Activated CD4-positive, alpha-beta memory T cell treated with anti-CD3 and anti-CD28 coated beads, Interleukin-2, amount 10 ng/mL, durations not matched to agents 7 days and 5 days (primary cell): ENCODE measurements around the gene HSP90B1. TPM values are rescaled to one million over a fixed set of nuclear protein-coding genes. Genes with fewer than 3 reads are reported as not detected.

Experiments
- CTCF ChIA-PET: fragments of 350-600 bp; sonication (Branson Sonifier 250); formaldehyde crosslinking; loops from one replicate; lab custom pipeline; 2021; ENCODE audit warnings: antibody characterized with exemption, inconsistent platforms; lab: Charles Lee
- POLR2A ChIA-PET: fragments of 350-600 bp; sonication (Branson Sonifier 250); formaldehyde crosslinking; loops from one replicate; lab custom pipeline; 2021; ENCODE audit warnings: antibody characterized with exemption; lab: Charles Lee
- DNase-seq: peaks from one replicate; pipeline ENCODE4 v3.0.0-alpha.2; 2020
- H3K27ac Mint-ChIP-seq: one replicate; pipeline ENCODE4 v1.8.0; 2021; ENCODE audit warnings: mild to moderate bottlenecking, mixed read lengths
- H3K27me3 Mint-ChIP-seq: one replicate; pipeline ENCODE4 v1.8.0; 2021; ENCODE audit warnings: mixed read lengths
- H3K36me3 Mint-ChIP-seq: one replicate; pipeline ENCODE4 v1.8.0; 2021; ENCODE audit warnings: low read depth, mixed read lengths
- H3K4me1 Mint-ChIP-seq: one replicate; pipeline ENCODE4 v1.8.0; 2021; ENCODE audit warnings: mixed read lengths
- H3K4me3 Mint-ChIP-seq: one replicate; pipeline ENCODE4 v1.8.0; 2021; ENCODE audit warnings: mild to moderate bottlenecking, mixed read lengths
- H3K9me3 Mint-ChIP-seq: one replicate; pipeline ENCODE4 v1.8.0; 2021; ENCODE audit warnings: mixed read lengths
- total RNA-seq, 2 experiments: library from RNA; stranded (reverse); gene quantifications; one replicate each; pipeline ENCODE4 v1.2.3, GENCODE V29; 2021

HSP90B1 gene
- 100 to 1,000 TPM; 375 to 378 TPM for total RNA-seq

GRCh38 chr12:103930034-103930786 lies at the start of gene HSP90B1:
HSP90B1 (plus strand) TSS chr12:103930410; CDS start chr12:103930516, 106 bp downstream.
- H3K27me3 Mint-ChIP-seq = no peaks in the 10 kb centered on the region
- peak within 1 kb of the TSS; percentile 83 for H3K4me3 Mint-ChIP-seq
- H3K36me3 Mint-ChIP-seq = peaks cover 49% of the 10 kb centered on the region
- POLR2A ChIA-PET = interaction anchor here (0.7 to 4.4 kb wide), 30 partner anchors 10 to 1868 kb away, joined by 3 to 128 read pairs (median 4); partner anchors contain the start of genes C12orf75, HCFC2, NFYB and NT5DC3
- peak within 1 kb of the TSS; percentile 100 for H3K27ac Mint-ChIP-seq
- DNase-seq = peak; percentile 100
- no peaks in the 10 kb centered on the region for H3K9me3 Mint-ChIP-seq
- CTCF ChIA-PET = interaction anchor here (1.0 to 2.0 kb wide), 6 partner anchors 33 to 179 kb away, joined by 3 to 9 read pairs (median 4); partner anchors contain the start of genes HCFC2 and TDG
- H3K4me1 Mint-ChIP-seq = peaks cover 61% of the 10 kb centered on the region

DNA sequence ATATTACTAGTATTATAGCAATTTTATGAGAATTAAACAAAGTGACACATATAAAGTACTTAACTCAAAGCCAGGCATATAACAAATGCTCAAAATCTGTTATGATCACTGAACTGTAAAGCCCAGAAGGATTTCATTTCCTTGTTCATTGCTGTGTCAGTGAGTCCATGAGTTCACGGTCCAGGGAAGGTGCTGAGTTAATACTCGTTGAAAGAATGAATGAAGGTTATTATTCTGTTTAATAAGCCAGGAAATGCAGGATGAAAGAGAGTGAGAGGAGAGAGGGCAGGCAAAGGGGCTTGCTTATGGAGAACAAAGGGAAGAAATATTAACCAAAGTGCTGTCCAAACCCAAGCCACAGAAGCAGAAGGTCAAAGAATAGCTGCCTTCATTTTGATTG lies 48.9 kb upstream of the HSP90B1 start:
- peaks cover 1% of the 10 kb centered on the region for H3K27me3 Mint-ChIP-seq
- no peaks in the 10 kb centered on the region for H3K9me3 Mint-ChIP-seq
- CTCF ChIA-PET = interaction anchor here (1.2 to 3.1 kb wide), 3 partner anchors 17 to 227 kb away, joined by 3 to 13 read pairs (median 3); no protein-coding TSS in a partner anchor
- no peak for DNase-seq
- no peaks in the 10 kb centered on the region for H3K36me3 Mint-ChIP-seq
- POLR2A ChIA-PET = no interaction called here
- H3K27ac Mint-ChIP-seq = no peak overlapping the region
- peaks cover 25% of the 10 kb centered on the region for H3K4me1 Mint-ChIP-seq
- H3K4me3 Mint-ChIP-seq = no peak overlapping the region

GRCh38 chr12:103882861-103883596 lies 47.2 kb upstream of the HSP90B1 start:
- Mint-ChIP-seq H3K4me3 (no peak overlapping the region), H3K9me3 (no peaks in the 10 kb centered on the region), H3K27me3 (peaks cover 1% of the 10 kb centered on the region), H3K4me1 (peaks cover 20% of the 10 kb centered on the region), H3K36me3 (no peaks in the 10 kb centered on the region), H3K27ac (no peak overlapping the region)
- ChIA-PET CTCF (interaction anchor here (0.9 to 3.5 kb wide), 2 partner anchors 12 to 226 kb away, joined by 3 to 20 read pairs; no protein-coding TSS in a partner anchor), POLR2A (no interaction called here)
- DNase-seq = no peak

- Mint-ChIP-seq H3K27me3 (peaks cover 1% of the 10 kb centered on the region), H3K4me1 (peaks cover 19% of the 10 kb centered on the region), H3K27ac (no peak overlapping the region), H3K36me3 (no peaks in the 10 kb centered on the region), H3K9me3 (no peaks in the 10 kb centered on the region), H3K4me3 (no peak overlapping the region)
- no peak for DNase-seq
- ChIA-PET POLR2A (interaction anchor here (0.7 to 1.4 kb wide), 2 partner anchors 45 to 225 kb away, joined by 3 to 6 read pairs; partner anchors contain the start of gene HSP90B1), CTCF (interaction anchor here (0.8 to 3.5 kb wide), 7 partner anchors 13 to 225 kb away, joined by 3 to 20 read pairs (median 4); partner anchors contain the start of gene HSP90B1)
Observed at GRCh38 chr12:103883908-103884307, 46.3 kb upstream of the HSP90B1 start.

DNA sequence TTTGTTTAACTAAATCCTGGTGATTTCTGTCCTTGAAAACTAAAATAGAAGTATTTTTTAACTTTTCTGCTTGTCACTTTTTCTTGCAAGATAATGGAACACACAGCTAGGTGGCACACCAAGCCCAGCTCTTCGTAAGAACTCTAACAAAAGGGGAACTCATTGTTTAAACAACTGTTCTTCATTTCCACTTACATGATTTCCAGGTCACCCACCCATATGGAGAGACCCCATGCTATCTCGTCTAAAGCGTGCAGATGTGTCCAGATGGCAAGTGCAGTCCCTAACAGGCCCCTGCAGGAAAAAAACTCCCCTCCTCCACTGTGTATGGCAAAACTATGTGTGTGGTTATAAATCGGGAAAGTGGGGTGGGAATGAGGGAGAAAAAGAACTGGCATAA lies 45.9 kb upstream of the HSP90B1 start:
- CTCF ChIA-PET = interaction anchor here (0.8 to 3.5 kb wide), 7 partner anchors 14 to 225 kb away, joined by 3 to 20 read pairs (median 4); partner anchors contain the start of gene HSP90B1
- DNase-seq = peak; percentile 37
- POLR2A ChIA-PET = interaction anchor here (0.7 to 1.4 kb wide), 2 partner anchors 45 to 225 kb away, joined by 3 to 6 read pairs; partner anchors contain the start of gene HSP90B1
- Mint-ChIP-seq H3K9me3 (no peaks in the 10 kb centered on the region), H3K36me3 (no peaks in the 10 kb centered on the region), H3K27ac (no peak overlapping the region), H3K27me3 (no peaks in the 10 kb centered on the region), H3K4me3 (no peak overlapping the region), H3K4me1 (peaks cover 17% of the 10 kb centered on the region)

DNA sequence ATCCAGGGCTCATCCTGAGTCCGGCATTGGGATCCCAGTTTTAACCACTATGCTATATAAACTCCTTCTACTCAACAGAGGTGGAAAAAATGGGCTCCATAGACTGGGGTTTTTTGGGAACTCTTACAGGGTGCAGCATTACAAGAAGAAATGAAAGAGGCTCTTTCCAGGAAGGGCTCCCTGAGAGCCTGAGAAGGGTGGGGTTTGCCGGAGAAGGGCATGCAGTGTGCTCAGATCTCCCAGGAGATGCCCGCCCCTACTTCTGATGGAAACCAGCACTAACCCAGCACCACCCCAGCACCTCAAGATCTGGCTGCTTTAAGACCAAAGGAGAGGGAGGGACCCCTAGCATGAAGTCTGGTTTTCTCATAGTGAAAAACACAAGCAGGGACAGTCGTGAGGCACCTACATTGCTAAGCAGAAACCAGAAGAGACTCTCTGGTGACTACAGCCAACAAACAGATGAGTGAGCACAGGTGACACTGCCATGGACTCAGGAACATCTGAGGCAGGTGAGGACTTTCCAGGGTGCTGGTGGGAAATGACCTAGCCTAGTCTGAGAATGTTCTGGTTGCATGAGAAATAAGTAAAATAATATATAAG lies 43.9 kb upstream of the HSP90B1 start:
- POLR2A ChIA-PET = no interaction called here
- Mint-ChIP-seq H3K27me3 (no peaks in the 10 kb centered on the region), H3K4me3 (no peak overlapping the region), H3K36me3 (no peaks in the 10 kb centered on the region), H3K4me1 (peaks cover 4% of the 10 kb centered on the region), H3K27ac (no peak overlapping the region), H3K9me3 (no peaks in the 10 kb centered on the region)
- CTCF ChIA-PET = interaction anchor here (1.4 to 3.5 kb wide), 3 partner anchors 9 to 223 kb away, joined by 3 to 20 read pairs (median 6); no protein-coding TSS in a partner anchor
- no peak for DNase-seq

GRCh38 chr12:103887738-103888137 lies 42.5 kb upstream of the HSP90B1 start:
- Mint-ChIP-seq H3K9me3 (no peaks in the 10 kb centered on the region), H3K27me3 (no peaks in the 10 kb centered on the region), H3K4me3 (no peak overlapping the region), H3K36me3 (no peaks in the 10 kb centered on the region), H3K27ac (no peak overlapping the region), H3K4me1 (peaks cover 4% of the 10 kb centered on the region)
- no peak for DNase-seq
- CTCF ChIA-PET = interaction anchor here (1.4 to 1.7 kb wide), 2 partner anchors 10 to 221 kb away, joined by 3 to 6 read pairs; no protein-coding TSS in a partner anchor
- POLR2A ChIA-PET = interaction anchor here (0.8 kb wide), 1 partner anchor 42 kb away, joined by 3 read pairs; the partner anchor contains the start of gene HSP90B1

DNA sequence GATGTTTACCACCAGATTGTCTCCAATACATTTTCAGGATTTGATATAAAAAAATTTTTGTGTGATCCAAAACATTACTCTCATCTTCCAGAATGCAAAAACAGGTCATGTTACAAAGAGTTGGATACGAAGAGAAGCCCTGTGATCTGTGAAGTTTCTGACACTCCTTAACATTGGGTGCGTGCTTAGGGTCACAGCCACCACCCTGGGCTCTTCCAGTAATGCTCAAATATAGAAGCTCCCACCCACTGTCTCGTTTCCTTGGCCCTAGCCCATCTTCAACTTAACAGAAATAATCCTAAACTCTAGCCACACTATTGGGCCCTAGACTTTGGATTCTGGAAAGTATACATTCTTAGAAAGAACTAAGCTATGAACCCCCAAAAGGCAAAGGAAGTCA lies 32.9 kb upstream of the HSP90B1 start:
- H3K4me1 Mint-ChIP-seq = peaks cover 12% of the 10 kb centered on the region
- H3K27ac Mint-ChIP-seq = no peak overlapping the region
- no peak for DNase-seq
- no peaks in the 10 kb centered on the region for H3K27me3 Mint-ChIP-seq
- ChIA-PET CTCF (interaction anchor here (1.0 kb wide), 1 partner anchor 16 kb away, joined by 3 read pairs; no protein-coding TSS in a partner anchor), POLR2A (interaction anchor here (0.8 kb wide), 1 partner anchor 31 kb away, joined by 3 read pairs; no protein-coding TSS in a partner anchor)
- no peaks in the 10 kb centered on the region for H3K36me3 Mint-ChIP-seq
- no peaks in the 10 kb centered on the region for H3K9me3 Mint-ChIP-seq
- no peak overlapping the region for H3K4me3 Mint-ChIP-seq

DNA sequence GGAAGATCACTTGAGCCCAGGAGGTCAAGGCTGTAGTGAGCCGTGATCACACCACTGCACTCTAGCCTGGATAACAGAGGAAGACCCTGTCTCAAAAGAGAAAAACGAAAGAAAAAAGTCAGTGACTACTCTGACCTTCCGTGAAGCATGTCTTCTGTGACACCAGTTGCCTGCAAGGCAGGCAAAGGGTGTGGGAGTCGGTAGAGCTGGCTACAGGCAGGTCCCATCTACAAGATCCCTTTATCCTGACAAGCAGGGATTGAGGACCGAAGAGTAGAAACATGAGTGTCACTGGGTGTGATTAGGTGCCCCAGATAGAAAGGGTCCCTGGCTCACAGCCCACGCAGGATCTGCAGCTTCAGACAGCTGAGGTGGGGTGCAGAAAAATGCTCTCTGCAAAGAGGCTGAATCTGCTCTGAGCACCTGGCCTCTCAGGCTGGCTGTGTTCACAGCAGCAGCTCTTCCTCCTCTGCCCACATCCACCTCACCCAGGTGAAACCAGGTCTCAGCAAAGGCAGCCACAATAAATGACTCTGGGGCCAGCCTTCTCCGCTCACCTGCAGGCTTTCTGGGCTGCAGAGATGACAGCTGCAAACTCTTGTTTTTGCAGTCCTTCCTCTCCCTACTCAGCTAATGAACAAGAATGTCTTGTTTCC lies 28.6 kb upstream of the HSP90B1 start:
- Mint-ChIP-seq H3K27ac (no peak overlapping the region), H3K4me1 (peaks cover 20% of the 10 kb centered on the region), H3K9me3 (peaks cover 2% of the 10 kb centered on the region), H3K4me3 (no peak overlapping the region), H3K36me3 (no peaks in the 10 kb centered on the region), H3K27me3 (no peaks in the 10 kb centered on the region)
- ChIA-PET CTCF (interaction anchor here (0.9 kb wide), 1 partner anchor 17 kb away, joined by 3 read pairs; no protein-coding TSS in a partner anchor), POLR2A (interaction anchor here (1.4 to 3.4 kb wide), 3 partner anchors 12 to 27 kb away, joined by 3 to 18 read pairs (median 5); partner anchors contain the start of gene HSP90B1)
- peak; percentile 26 for DNase-seq

DNA sequence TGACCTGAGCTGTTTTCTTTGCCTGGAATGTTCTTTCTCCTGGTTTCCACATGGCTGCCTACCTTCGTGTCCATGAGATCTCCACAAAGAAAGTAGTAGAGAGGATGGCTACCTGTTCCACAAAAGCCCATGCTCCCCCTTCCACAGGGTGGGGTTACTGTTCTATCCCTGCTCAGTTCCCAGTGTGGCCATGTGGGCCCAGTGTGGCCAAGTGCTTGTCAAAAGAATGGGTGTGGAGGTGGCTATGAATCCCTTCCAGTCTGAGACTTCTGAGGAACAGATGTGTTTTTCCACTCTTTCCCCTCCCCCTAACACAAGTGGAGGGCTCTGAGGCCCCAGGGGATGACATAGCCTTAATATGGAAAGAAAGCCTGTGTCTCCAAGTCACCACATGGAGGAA lies 26.2 kb upstream of the HSP90B1 start:
- Mint-ChIP-seq H3K27ac (no peak overlapping the region), H3K36me3 (no peaks in the 10 kb centered on the region), H3K4me3 (no peak overlapping the region), H3K9me3 (peaks cover 2% of the 10 kb centered on the region), H3K27me3 (no peaks in the 10 kb centered on the region), H3K4me1 (peaks cover 22% of the 10 kb centered on the region)
- CTCF ChIA-PET = interaction anchor here (1.0 kb wide), 1 partner anchor 39 kb away, joined by 3 read pairs; no protein-coding TSS in a partner anchor
- POLR2A ChIA-PET = no interaction called here
- DNase-seq = no peak

DNA sequence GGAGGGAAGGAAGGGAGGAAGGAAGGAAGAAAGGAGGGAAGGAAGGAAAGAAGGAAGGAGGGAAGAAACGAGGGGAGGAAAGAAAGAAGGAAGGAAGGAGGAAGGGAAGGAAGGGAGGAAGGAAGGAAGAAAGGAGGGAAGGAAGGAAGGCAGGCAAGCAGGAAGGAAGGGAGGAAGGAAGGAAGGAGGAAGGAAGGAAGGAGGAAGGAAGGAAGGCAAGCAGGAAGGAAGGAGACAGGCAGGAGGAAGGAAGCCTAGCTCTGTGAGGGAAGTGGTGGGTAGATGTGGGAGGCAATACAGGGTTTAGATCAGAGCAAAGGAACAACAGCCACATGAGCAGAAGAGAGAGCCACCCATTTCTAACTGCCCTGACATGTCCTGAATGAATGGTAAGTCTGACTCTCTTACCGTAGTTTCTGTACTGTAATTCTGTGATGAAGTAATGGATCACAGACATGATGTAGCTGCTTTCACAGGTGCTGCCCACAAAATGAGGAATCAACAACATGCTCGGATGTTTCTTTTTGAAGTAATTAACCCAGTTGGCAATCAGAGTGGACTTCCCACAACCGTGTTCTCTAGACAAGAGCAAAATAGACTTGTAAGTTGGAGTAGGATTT lies 24.4 kb upstream of the HSP90B1 start:
- DNase-seq = no peak
- Mint-ChIP-seq H3K9me3 (peaks cover 2% of the 10 kb centered on the region), H3K36me3 (no peaks in the 10 kb centered on the region), H3K4me1 (peaks cover 22% of the 10 kb centered on the region), H3K4me3 (no peak overlapping the region), H3K27ac (no peak overlapping the region), H3K27me3 (no peaks in the 10 kb centered on the region)
- ChIA-PET POLR2A (interaction anchor here (0.5 kb wide), 1 partner anchor 14 kb away, joined by 3 read pairs; no protein-coding TSS in a partner anchor), CTCF (no interaction called here)
